HCT116 (cell line): ENCODE measurements around the gene ORC2. TPM values are rescaled to one million over a fixed set of nuclear protein-coding genes. Genes with fewer than 3 reads are reported as not detected.

Experiments
- ATAC-seq: fragments of 200-7000 bp; cut with Tn5 transposase; 2 replicates; pipeline ENCODE4 v1.9.1; 2020; ENCODE audit warnings: mild to moderate bottlenecking, moderate library complexity
- BruUV-seq: library from RNA; stranded (reverse); fragments of 400-500 nt; replicated peaks from 2 replicates; lab custom pipeline; 2021; lab: Mats Ljungman, UMichigan
- CTCF ChIA-PET: fragments of 300-600 bp; sonication (Branson Sonifier 250); formaldehyde crosslinking; loops from one replicate; lab custom pipeline; 2021; ENCODE audit warnings: antibody characterized with exemption; lab: Charles Lee
- POLR2A ChIA-PET: fragments of 300-600, 350-600 bp; sonication (Branson Sonifier 250); formaldehyde crosslinking; loops from one replicate; lab custom pipeline; 2021; ENCODE audit warnings: antibody characterized with exemption; lab: Charles Lee
- RAD21 ChIA-PET, 2 experiments: fragments of 300-600 bp; sonication (Branson Sonifier 250); formaldehyde crosslinking; loops; one replicate each; lab custom pipeline; 2023; ENCODE audit warnings: low total read pairs in 2 of 2; ENCODE audit not compliant: uncharacterized antibody in 2 of 2, unreplicated experiment in 2 of 2, low non-redundant PET in 1 of 2; lab: Charles Lee
- DNase-seq: peaks from one replicate; pipeline ENCODE4 v3.0.0-alpha.2; 2010; ENCODE audit warnings: low read depth, low spot score
- H2AFZ ChIP-seq: fragments of 200-600 bp; shearing (Covaris generic), sonication (generic); 2 replicates; pipeline ENCODE4 v1.6.1; 2017; ENCODE audit warnings: low read depth, mixed run types, mixed read lengths, antibody characterized with exemption, low read length; ENCODE audit not compliant: poor library complexity, severe bottlenecking
- H3K27ac ChIP-seq: 2 replicates; pipeline ENCODE4 v1.5.1; 2012; ENCODE audit warnings: low read depth, low read length
- H3K27me3 ChIP-seq: fragments of 200-600 bp; sonication (generic); 2 replicates; pipeline ENCODE4 v1.6.1; 2016; ENCODE audit warnings: mixed run types, low read length, mixed read lengths; ENCODE audit not compliant: insufficient read depth
- H3K36me3 ChIP-seq, 2 experiments: fragments of 200-500 bp in 1 of 2; fragments of 200-600 bp in 1 of 2; sonication (Bioruptor generic) in 1 of 2; sonication (generic) in 1 of 2; 2 replicates each; pipeline versions ENCODE4 v1.5.1 to v1.6.1; 2014 to 2016; ENCODE audit warnings: low read length in 2 of 2, inconsistent platforms in 1 of 2, mixed read lengths in 1 of 2, mixed run types in 1 of 2; ENCODE audit not compliant: insufficient read depth in 2 of 2, control insufficient read depth in 1 of 2
- H3K4me1 ChIP-seq, 2 experiments: fragments of 200-600 bp in 1 of 2; sonication (generic) in 1 of 2; 2 replicates each; pipeline versions ENCODE4 v1.5.1 to v1.6.1; 2012 to 2017; ENCODE audit warnings: low read length in 2 of 2, inconsistent platforms in 1 of 2, mild to moderate bottlenecking in 1 of 2, mixed read lengths in 1 of 2, mixed run types in 1 of 2, moderate library complexity in 1 of 2; ENCODE audit not compliant: insufficient read depth in 2 of 2, control insufficient read depth in 1 of 2
- H3K4me2 ChIP-seq: fragments of 200-600 bp; sonication (generic); 2 replicates; pipeline ENCODE4 v1.6.1; 2017; ENCODE audit warnings: mixed run types, low read length, mixed read lengths
- H3K4me3 ChIP-seq, 2 experiments: fragments of 200-600 bp in 1 of 2; sonication (generic) in 1 of 2; replicated peaks in 1 of 2; 2 replicates each; pipeline ENCODE4 v1.5.1; 2011 to 2016; ENCODE audit warnings: low read length in 2 of 2, control low read depth in 1 of 2, low read depth in 1 of 2, mild to moderate bottlenecking in 1 of 2, mixed read lengths in 1 of 2, mixed run types in 1 of 2
- H3K79me2 ChIP-seq: fragments of 200-600 bp; sonication (generic); 2 replicates; pipeline ENCODE4 v1.6.1; 2017; ENCODE audit warnings: mild to moderate bottlenecking, mixed run types, low read length, moderate library complexity, mixed read lengths; ENCODE audit not compliant: insufficient read depth
- H3K9ac ChIP-seq: fragments of 200-600 bp; sonication (generic); 2 replicates; pipeline ENCODE4 v1.6.1; 2016; ENCODE audit warnings: low read length, mixed read lengths
- H3K9me2 ChIP-seq: fragments of 200-600 bp; sonication (generic), shearing (Covaris generic); 2 replicates; pipeline ENCODE4 v1.6.1; 2017; ENCODE audit warnings: mixed run types, mild to moderate bottlenecking, moderate library complexity; ENCODE audit not compliant: insufficient read depth
- H3K9me3 ChIP-seq, 2 experiments: fragments of 200-500 bp in 1 of 2; fragments of 200-600 bp in 1 of 2; sonication (Bioruptor generic) in 1 of 2; sonication (generic) in 1 of 2; 2 replicates each; pipeline ENCODE4 v1.6.1; 2014 to 2017; ENCODE audit warnings: low read length in 2 of 2, mixed read lengths in 2 of 2, inconsistent platforms in 1 of 2, low read depth in 1 of 2, mild to moderate bottlenecking in 1 of 2, mixed run types in 1 of 2, moderate library complexity in 1 of 2; ENCODE audit not compliant: control insufficient read depth in 1 of 2, insufficient read depth in 1 of 2
- H4K20me1 ChIP-seq: fragments of 200-600 bp; sonication (generic), shearing (Covaris generic); 2 replicates; pipeline ENCODE4 v1.6.1; 2017; ENCODE audit warnings: mixed run types, mild to moderate bottlenecking, moderate library complexity; ENCODE audit not compliant: insufficient read depth
- ATF3 ChIP-seq: IDR thresholded peaks from 2 replicates; pipeline ENCODE4 v1.6.1; 2012
- ELF1 ChIP-seq: IDR thresholded peaks from 2 replicates; pipeline ENCODE4 v1.6.1; 2012; ENCODE audit warnings: low read depth, borderline replicate concordance
- JUND ChIP-seq: IDR thresholded peaks from 2 replicates; pipeline ENCODE4 v1.6.1; 2012
- POLR2A ChIP-seq: IDR thresholded peaks from 2 replicates; pipeline ENCODE4 v1.7.0; 2011; ENCODE audit warnings: borderline replicate concordance; ENCODE audit not compliant: insufficient read depth, insufficient read length; ENCODE audit errors: extremely low read depth
- ZBTB33 ChIP-seq: IDR thresholded peaks from 2 replicates; pipeline ENCODE4 v1.6.1; 2011; ENCODE audit warnings: mild to moderate bottlenecking, low read length, moderate library complexity; ENCODE audit not compliant: insufficient replicate concordance; ENCODE audit errors: extremely low read depth
- intact Hi-C: fragments of 100-400 bp; cut with micrococcal nuclease; formaldehyde crosslinking; loops from 2 replicates; pipeline ENCODE4 v1.10.0; 2022
- total RNA-seq: library from RNA; stranded (reverse); gene quantifications from one replicate; pipeline ENCODE4 v1.2.1, GENCODE V29; 2021; ENCODE audit not compliant: unreplicated experiment

ORC2 gene
- total RNA-seq, 1 experiment from 2014 or later, result 51.9 TPM

GRCh38 chr2:201008296-201008829 is 44.9 kb upstream of the ORC2 start:
- H3K4me2 ChIP-seq, result no peak overlapping the region
- H3K9me3 ChIP-seq, result no peaks in the 10 kb centered on the region
- H3K79me2 ChIP-seq, result no peaks in the 10 kb centered on the region
- no peak for DNase-seq
- ChIA-PET POLR2A (no interaction called here), CTCF (no interaction called here), RAD21 (no interaction called here)
- no peaks in the 10 kb centered on the region for H3K9me2 ChIP-seq
- no peak overlapping the region for H3K27ac ChIP-seq
- no peaks in the 10 kb centered on the region for H3K4me1 ChIP-seq
- no peaks in the 10 kb centered on the region for H3K27me3 ChIP-seq
- intact Hi-C loops, result no loop called here
- no peaks in the 10 kb centered on the region for H3K36me3 ChIP-seq
- H4K20me1 ChIP-seq, result no peaks in the 10 kb centered on the region
- H2AFZ ChIP-seq, result no peak overlapping the region
- no peak overlapping the region for H3K4me3 ChIP-seq
- ATAC-seq, result no peak
- no peak for TF ChIP-seq ATF3
- no peak for TF ChIP-seq ZBTB33
- TF ChIP-seq POLR2A, result no peak
- no peak for TF ChIP-seq JUND
- no TSS peak for BruUV-seq
- no peak overlapping the region for H3K9ac ChIP-seq

- Histone ChIP-seq H3K36me3 (no peaks in the 10 kb centered on the region), H3K27ac (no peak overlapping the region), H3K4me1 (no peaks in the 10 kb centered on the region), H3K79me2 (no peaks in the 10 kb centered on the region), H3K9me2 (no peaks in the 10 kb centered on the region), H3K4me3 (no peak overlapping the region), H3K9ac (no peak overlapping the region), H4K20me1 (no peaks in the 10 kb centered on the region), H3K4me2 (no peak overlapping the region), H3K9me3 (no peaks in the 10 kb centered on the region), H3K27me3 (no peaks in the 10 kb centered on the region), H2AFZ (no peak overlapping the region)
- intact Hi-C loops, result no loop called here
- ChIA-PET POLR2A (no interaction called here), RAD21 (no interaction called here), CTCF (no interaction called here)
- no peak for ATAC-seq
- DNase-seq, result no peak
- no TSS peak for BruUV-seq
- no peak for TF ChIP-seq ELF1
These were observed 44.1 kb upstream of the ORC2 start for GRCh38 chr2:201007584-201007998.
